Prostate gland (tissue), 2 donors: ENCODE results near the gene FANK1.

Source experiments
- POLR2AphosphoS5 ChIP-seq: sonication (generic); formaldehyde crosslinking; IDR thresholded peaks from one replicate; pipeline ENCODE4 v1.6.1; 2017; ENCODE audit warnings: antibody characterized with exemption
- TF ChIP-seq, protein P1 (sequence below), 4 experiments: fragments of 200-600 bp in 2 of 4; fragments of 450-650 bp in 2 of 4; sonication (generic) in 2 of 4; IDR thresholded peaks; 1 replicate in 3 of 4; 2 replicates in 1 of 4; pipeline ENCODE4 v1.5.1; 2016 to 2019; ENCODE audit warnings: antibody characterized with exemption in 4 of 4, mild to moderate bottlenecking in 2 of 4, moderate library complexity in 2 of 4

DNA sequence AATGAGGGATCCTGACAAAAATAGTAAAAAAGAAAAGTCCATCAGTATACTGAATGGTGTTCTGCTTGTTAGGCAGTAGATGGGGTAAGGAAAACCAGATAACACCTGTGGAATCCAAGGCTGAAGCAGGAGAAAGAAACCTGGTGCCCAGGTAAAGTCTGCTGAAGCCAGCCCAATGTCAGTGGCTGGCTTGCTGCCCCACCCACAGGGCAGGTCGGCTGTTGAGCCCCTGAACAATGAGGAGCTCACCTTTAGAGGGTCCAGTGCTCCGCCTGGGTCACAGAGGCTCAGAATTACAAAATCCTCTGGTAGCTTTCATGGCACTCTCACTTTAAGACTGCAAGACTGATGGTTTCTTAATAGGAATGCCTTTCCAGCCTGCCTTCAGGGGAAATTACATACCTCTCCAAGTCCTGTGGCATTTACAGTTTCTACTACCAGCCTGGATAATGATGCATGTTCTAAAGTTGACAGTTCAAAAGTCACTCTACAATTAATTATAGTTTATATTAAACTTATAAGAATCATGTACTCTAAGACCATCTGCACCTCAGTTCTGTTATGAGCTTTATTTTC lies 39.1 kb upstream of the FANK1 start:
- TF ChIP-seq POLR2AphosphoS5 = no peak
- TF ChIP-seq, protein P1, sequence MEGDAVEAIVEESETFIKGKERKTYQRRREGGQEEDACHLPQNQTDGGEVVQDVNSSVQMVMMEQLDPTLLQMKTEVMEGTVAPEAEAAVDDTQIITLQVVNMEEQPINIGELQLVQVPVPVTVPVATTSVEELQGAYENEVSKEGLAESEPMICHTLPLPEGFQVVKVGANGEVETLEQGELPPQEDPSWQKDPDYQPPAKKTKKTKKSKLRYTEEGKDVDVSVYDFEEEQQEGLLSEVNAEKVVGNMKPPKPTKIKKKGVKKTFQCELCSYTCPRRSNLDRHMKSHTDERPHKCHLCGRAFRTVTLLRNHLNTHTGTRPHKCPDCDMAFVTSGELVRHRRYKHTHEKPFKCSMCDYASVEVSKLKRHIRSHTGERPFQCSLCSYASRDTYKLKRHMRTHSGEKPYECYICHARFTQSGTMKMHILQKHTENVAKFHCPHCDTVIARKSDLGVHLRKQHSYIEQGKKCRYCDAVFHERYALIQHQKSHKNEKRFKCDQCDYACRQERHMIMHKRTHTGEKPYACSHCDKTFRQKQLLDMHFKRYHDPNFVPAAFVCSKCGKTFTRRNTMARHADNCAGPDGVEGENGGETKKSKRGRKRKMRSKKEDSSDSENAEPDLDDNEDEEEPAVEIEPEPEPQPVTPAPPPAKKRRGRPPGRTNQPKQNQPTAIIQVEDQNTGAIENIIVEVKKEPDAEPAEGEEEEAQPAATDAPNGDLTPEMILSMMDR (IDR thresholded peaks at IDR 0.05) = no peak
